ENCODE measurements around the gene CD3D. TPM values are rescaled to one million over a fixed set of nuclear protein-coding genes. Genes with fewer than 3 reads are reported as not detected.

CD3D gene
- total RNA-seq, 1 donor from 2014 or later: not detected

GRCh38 chr11:118304227-118304567 is 38.3 kb downstream of the CD3D start:
- no peak for DNase-seq (ENCODE audit: low read depth in 2 of 2)

DNA sequence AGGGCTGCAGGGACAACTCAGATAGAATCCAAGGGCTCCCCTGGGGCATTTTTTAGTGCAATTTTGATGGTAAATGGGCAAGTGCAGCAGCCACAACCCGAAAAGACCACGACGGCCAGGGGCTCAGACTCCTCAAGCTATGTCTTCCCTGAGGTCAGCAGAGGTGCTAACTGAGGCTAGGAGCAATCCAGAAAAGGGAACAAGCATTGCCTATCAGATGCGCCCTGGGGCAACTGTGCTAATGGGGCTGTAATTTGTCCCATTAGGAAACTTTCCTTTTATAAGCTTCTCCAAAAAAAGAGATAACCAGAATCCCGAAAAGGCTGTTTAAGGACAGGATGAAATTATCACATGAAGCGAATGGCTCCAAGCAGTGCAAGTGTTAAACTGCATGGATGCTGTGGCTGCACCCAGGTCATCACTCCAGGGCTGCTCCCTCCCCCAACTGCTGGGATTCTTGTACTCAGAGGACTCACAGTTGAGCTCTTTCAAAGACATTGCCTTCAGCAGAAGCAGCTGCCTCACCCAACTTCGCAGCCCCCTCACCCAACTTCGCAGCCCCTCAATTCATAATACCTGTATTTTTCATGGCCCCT is 40.8 kb downstream of the CD3D start:
- no peak for DNase-seq (ENCODE audit: low read depth in 2 of 2)

GRCh38 chr11:118295815-118296454 is 46.6 kb downstream of the CD3D start:
- peak in 1 of 2 donors; percentile 60 for DNase-seq (ENCODE audit: low read depth in 2 of 2)

- DNase-seq (ENCODE audit: low read depth in 2 of 2): no peak
Observed at GRCh38 chr11:118295199-118295598, 47.3 kb downstream of the CD3D start.

- no peak for DNase-seq (ENCODE audit: low read depth in 2 of 2)
Observed at GRCh38 chr11:118294053-118294452, 48.5 kb downstream of the CD3D start.

DNA sequence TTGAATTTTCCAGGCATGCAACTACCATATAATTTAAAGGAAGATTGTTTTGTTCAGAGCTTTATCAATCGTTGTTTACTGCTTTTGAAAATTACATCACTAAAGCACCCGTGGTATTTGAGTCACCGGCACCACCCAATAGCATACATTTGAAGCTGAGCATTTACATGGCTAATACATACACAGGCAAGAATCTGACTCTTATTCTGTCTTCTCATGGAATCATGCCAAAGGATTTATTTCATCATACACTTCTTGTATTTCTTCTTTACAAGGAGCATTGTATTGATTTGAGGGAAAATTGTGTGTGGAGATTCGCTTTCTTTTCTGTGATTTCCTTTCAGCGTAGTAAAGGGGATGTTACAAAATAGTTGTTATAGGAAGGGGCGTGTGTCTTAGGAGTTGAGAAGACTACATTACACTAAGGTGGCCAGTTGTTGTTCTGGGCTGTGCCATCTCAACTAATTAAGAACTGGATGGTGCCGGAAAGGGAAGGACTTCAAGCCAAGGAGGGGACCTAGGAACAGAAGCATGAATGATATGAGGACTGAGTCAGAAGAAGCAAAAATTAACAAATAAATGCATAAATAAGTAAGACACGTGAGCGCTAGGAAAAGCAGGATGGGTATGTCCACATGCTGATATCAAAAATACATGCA is 50.9 kb downstream of the CD3D start:
- DNase-seq (ENCODE audit: low read depth in 2 of 2): no peak

- DNase-seq (ENCODE audit: low read depth in 2 of 2): peak; percentile 23 to 60
Observed at GRCh38 chr11:118290923-118291322, 51.6 kb downstream of the CD3D start.

DNA sequence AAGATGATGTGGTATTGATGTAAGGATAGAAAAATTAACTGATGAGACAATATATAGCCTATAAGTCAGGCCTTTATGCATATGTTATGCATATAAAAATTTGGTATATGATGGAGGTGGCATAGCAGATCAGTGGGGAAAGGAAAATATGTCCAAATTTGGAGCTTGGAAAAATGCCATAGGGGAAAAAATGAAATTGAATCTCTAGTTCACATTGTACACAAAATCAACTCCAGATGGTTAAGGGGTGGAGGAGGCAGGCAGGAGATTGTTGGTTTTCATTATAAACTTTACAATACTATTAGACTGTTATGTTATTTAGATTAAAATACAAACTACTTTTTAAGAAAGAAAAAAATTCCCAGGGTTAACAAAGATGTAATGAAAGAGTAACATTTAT is 53.1 kb downstream of the CD3D start:
- no peak for DNase-seq (ENCODE audit: low read depth in 2 of 2)

Other genes starting within 250 kb of the CD3D start
- under 0.01 TPM in 2 replicates for gene SCN4B, start 189.9 kb downstream of the CD3D start, total RNA-seq
- gene SCN2B, start 166.1 kb downstream of the CD3D start, total RNA-seq: not detected in 2 replicates
- gene JAML, start 117.7 kb downstream of the CD3D start, total RNA-seq: under 0.01 and 0.13 TPM in 2 replicates
- 3.2 and 3.7 TPM in 2 replicates for gene MPZL3, start 90.3 kb downstream of the CD3D start, total RNA-seq
- 4.9 and 5.6 TPM in 2 replicates for gene MPZL2, start 78.4 kb downstream of the CD3D start, total RNA-seq
- not detected in 2 replicates for gene CD3E, start 38.0 kb downstream of the CD3D start, total RNA-seq
- gene CD3G, start 1.6 kb upstream of the CD3D start, total RNA-seq: not detected in 2 replicates
- gene UBE4A, start 16.9 kb upstream of the CD3D start, total RNA-seq: 20.2 and 26.0 TPM in 2 replicates
- 63.7 and 89.9 TPM in 2 replicates for gene ATP5MG, start 58.9 kb upstream of the CD3D start, total RNA-seq
- 14.0 and 23.6 TPM in 2 replicates for gene KMT2A, start 93.8 kb upstream of the CD3D start, total RNA-seq
- 0.64 and 0.76 TPM in 2 replicates for gene TTC36, start 184.8 kb upstream of the CD3D start, total RNA-seq
- 14.0 and 15.8 TPM in 2 replicates for gene TMEM25, start 188.5 kb upstream of the CD3D start, total RNA-seq
- 13.8 and 16.6 TPM in 2 replicates for gene IFT46, start 223.2 kb upstream of the CD3D start, total RNA-seq
- gene ARCN1, start 229.7 kb upstream of the CD3D start, total RNA-seq: 70.3 and 70.7 TPM in 2 replicates